Trophoblast cell (in vitro differentiated cells and primary cell): Measurements from ENCODE around the gene PANK4.

ENCODE experiments used
- DNase-seq, 2 donors: peaks; one replicate each; pipeline ENCODE4 v3.0.0-alpha.2; 2016
- H2AFZ ChIP-seq: 2 replicates; pipeline ENCODE4 v1.6.1; 2013; ENCODE audit warnings: low read length, moderate library complexity, mild to moderate bottlenecking; ENCODE audit not compliant: insufficient read depth, poor library complexity
- H2AK5ac ChIP-seq: 2 replicates; pipeline ENCODE4 v1.6.1; 2013; ENCODE audit warnings: mild to moderate bottlenecking, low read length
- H2BK120ac ChIP-seq: 2 replicates; pipeline ENCODE4 v1.6.1; 2013; ENCODE audit warnings: low read length, mild to moderate bottlenecking, moderate library complexity; ENCODE audit not compliant: insufficient read depth, poor library complexity
- H2BK12ac ChIP-seq: 2 replicates; pipeline ENCODE4 v1.6.1; 2013; ENCODE audit warnings: mild to moderate bottlenecking, low read length, moderate library complexity
- H2BK5ac ChIP-seq: 2 replicates; pipeline ENCODE4 v1.6.1; 2013; ENCODE audit warnings: low read length, low read depth, moderate library complexity, mild to moderate bottlenecking; ENCODE audit not compliant: poor library complexity
- H3K14ac ChIP-seq: 2 replicates; pipeline ENCODE4 v1.6.1; 2013; ENCODE audit warnings: mild to moderate bottlenecking, low read length
- H3K18ac ChIP-seq: 2 replicates; pipeline ENCODE4 v1.6.1; 2013; ENCODE audit warnings: mild to moderate bottlenecking, low read length
- H3K23ac ChIP-seq: 2 replicates; pipeline ENCODE4 v1.6.1; 2013; ENCODE audit warnings: low read length
- H3K27ac ChIP-seq: 2 replicates; pipeline ENCODE4 v1.5.1; 2013; ENCODE audit warnings: low read depth, mild to moderate bottlenecking, inconsistent platforms, low read length, moderate library complexity
- H3K27me3 ChIP-seq: 2 replicates; pipeline ENCODE4 v1.6.1; 2013; ENCODE audit warnings: inconsistent platforms, mild to moderate bottlenecking, low read length, moderate library complexity; ENCODE audit not compliant: insufficient read depth
- H3K36me3 ChIP-seq, 2 experiments: 1 replicate in 1 of 2; 2 replicates in 1 of 2; pipeline ENCODE4 v1.6.1; 2013; ENCODE audit warnings: low read length in 2 of 2, mild to moderate bottlenecking in 2 of 2, moderate library complexity in 1 of 2; ENCODE audit not compliant: insufficient read depth in 2 of 2, control insufficient read depth in 1 of 2
- H3K4ac ChIP-seq: 2 replicates; pipeline ENCODE4 v1.6.1; 2013; ENCODE audit warnings: low read depth, mild to moderate bottlenecking, low read length, moderate library complexity
- H3K4me1 ChIP-seq, 2 experiments: 1 replicate in 1 of 2; 2 replicates in 1 of 2; pipeline ENCODE4 v1.6.1; 2013; ENCODE audit warnings: low read length in 2 of 2, mild to moderate bottlenecking in 2 of 2, moderate library complexity in 1 of 2; ENCODE audit not compliant: insufficient read depth in 2 of 2, control insufficient read depth in 1 of 2
- H3K4me2 ChIP-seq: 2 replicates; pipeline ENCODE4 v1.6.1; 2013; ENCODE audit warnings: inconsistent platforms, mild to moderate bottlenecking, low read length, moderate library complexity
- H3K4me3 ChIP-seq: 2 replicates; pipeline ENCODE4 v1.5.1; 2013; ENCODE audit warnings: mild to moderate bottlenecking, low read depth, low read length, inconsistent platforms
- H3K79me1 ChIP-seq: one replicate; pipeline ENCODE4 v1.6.1; 2013; ENCODE audit warnings: low read length
- H3K79me2 ChIP-seq: 2 replicates; pipeline ENCODE4 v1.6.1; 2013; ENCODE audit warnings: low read length, mild to moderate bottlenecking; ENCODE audit not compliant: control insufficient read depth, insufficient read depth, poor library complexity
- H3K9ac ChIP-seq: 2 replicates; pipeline ENCODE4 v1.6.1; 2013; ENCODE audit warnings: mild to moderate bottlenecking, low read length
- H3K9me3 ChIP-seq: 2 replicates; pipeline ENCODE4 v1.6.1; 2013; ENCODE audit warnings: low read depth, mild to moderate bottlenecking, control low read depth, inconsistent platforms, low read length; ENCODE audit not compliant: insufficient read depth
- H4K12ac ChIP-seq: 2 replicates; pipeline ENCODE4 v1.6.1; 2013; ENCODE audit warnings: low read depth, mild to moderate bottlenecking, low read length, moderate library complexity
- H4K8ac ChIP-seq: 2 replicates; pipeline ENCODE4 v1.6.1; 2013; ENCODE audit warnings: low read depth, mild to moderate bottlenecking, low read length, moderate library complexity
- H4K91ac ChIP-seq: one replicate; pipeline ENCODE4 v1.6.1; 2013; ENCODE audit warnings: low read depth, mild to moderate bottlenecking, low read length, moderate library complexity
- WGBS: extraction: QIAGEN DNeasy Blood & Tissue Kit; methylation state at CpG from one replicate; pipeline ENCODE4 v1.1.7; 2013; ENCODE audit warnings: missing lambda C conversion rate; ENCODE audit not compliant: insufficient read length, insufficient coverage; ENCODE audit errors: extremely low coverage; 5-methylcytosine and 5-hydroxymethylcytosine counted together

PANK4 gene

DNA sequence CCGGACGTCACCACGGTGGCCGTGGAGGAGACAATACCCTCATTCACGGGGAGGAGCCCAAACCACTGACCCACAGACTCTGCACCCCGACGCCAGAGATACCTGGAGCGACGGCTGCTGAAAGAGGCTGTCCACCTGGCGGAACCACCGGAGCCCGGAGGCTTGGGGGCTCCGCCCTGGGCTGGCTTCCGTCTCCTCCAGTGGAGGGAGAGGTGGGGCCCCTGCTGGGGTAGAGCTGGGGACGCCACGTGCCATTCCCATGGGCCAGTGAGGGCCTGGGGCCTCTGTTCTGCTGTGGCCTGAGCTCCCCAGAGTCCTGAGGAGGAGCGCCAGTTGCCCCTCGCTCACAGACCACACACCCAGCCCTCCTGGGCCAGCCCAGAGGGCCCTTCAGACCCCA is 36.8 kb upstream of the PANK4 start:
- Histone ChIP-seq H3K18ac (no peak overlapping the region), H4K12ac (no peak overlapping the region), H3K14ac (no peak overlapping the region), H2AK5ac (no peak overlapping the region), H3K4me3 (no peak overlapping the region), H3K79me1 (no peaks in the 10 kb centered on the region), H3K27me3 (no peaks in the 10 kb centered on the region), H4K91ac (no peak overlapping the region), H3K79me2 (no peaks in the 10 kb centered on the region), H3K9ac (no peak overlapping the region), H4K8ac (no peak overlapping the region), H3K4me1 (no peaks in the 10 kb centered on the region), H3K4me2 (no peak overlapping the region), H3K27ac (no peak overlapping the region), H3K9me3 (no peaks in the 10 kb centered on the region), H3K36me3 (no peaks in the 10 kb centered on the region), H2BK12ac (no peak overlapping the region), H3K23ac (no peak overlapping the region), H2BK5ac (no peak overlapping the region), H2AFZ (no peak overlapping the region), H3K4ac (no peak overlapping the region), H2BK120ac (no peak overlapping the region)
- DNase-seq, result no peak
- no CpG with 5 or more reads among the region's 18 CpGs for WGBS

DNA sequence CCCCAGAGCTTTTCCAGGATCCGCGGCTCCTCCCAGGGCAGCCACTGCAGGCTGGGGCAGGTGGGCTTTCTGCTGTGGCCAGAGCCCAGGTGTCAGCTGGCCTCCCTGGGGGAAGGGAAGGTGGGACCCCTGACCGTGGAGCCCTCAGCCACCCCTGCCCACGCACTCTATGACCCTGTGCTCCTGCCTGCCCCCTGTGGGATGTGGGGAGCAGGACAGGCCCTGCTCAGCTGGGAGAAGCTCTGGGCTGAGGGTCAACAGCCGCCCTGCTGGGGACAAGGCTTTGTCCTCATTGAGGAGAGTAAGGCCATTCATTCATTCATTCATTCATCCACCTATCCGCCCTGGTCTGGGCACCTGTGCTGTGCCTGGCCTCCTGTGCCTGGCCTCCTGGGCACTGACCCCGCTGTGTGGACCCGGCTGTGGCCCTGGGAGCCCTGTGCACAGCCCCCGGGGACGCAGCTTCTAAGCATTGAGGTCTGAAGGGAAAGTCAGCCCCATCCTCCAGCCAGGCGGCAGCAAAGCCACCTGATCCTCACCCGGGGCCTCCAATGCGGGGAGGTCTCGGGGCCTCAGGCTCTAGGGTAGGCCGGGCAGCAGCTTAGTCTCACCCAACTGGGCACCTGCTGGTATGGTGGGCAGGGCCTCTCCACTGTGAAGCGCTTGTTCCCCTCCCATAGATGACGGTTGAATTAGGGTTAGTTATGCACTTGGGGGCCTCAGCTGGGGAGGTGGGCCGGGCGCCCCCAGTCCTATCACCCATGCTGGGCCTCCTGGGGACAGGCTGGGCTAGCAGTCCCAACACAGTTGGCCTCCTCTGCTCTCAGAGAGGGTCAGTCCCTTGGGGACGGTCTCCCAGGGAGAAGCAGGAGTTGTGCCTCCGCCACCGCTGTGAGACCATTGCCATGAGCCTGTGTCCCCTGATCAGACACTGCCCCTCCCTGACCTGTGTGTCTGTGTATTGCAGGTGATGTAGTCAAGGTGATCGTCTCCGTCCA is 35.8 kb upstream of the PANK4 start:
- Histone ChIP-seq H4K8ac (no peak overlapping the region), H3K27ac (no peak overlapping the region), H3K79me1 (no peaks in the 10 kb centered on the region), H2AK5ac (no peak overlapping the region), H3K18ac (no peak overlapping the region), H3K4ac (no peak overlapping the region), H3K4me3 (no peak overlapping the region), H3K9me3 (no peaks in the 10 kb centered on the region), H2BK120ac (no peak overlapping the region), H3K14ac (no peak overlapping the region), H2BK5ac (no peak overlapping the region), H4K12ac (no peak overlapping the region), H2BK12ac (no peak overlapping the region), H3K4me1 (no peaks in the 10 kb centered on the region), H2AFZ (no peak overlapping the region), H3K9ac (no peak overlapping the region), H3K79me2 (no peaks in the 10 kb centered on the region), H3K36me3 (no peaks in the 10 kb centered on the region), H3K4me2 (no peak overlapping the region), H3K23ac (no peak overlapping the region), H3K27me3 (no peaks in the 10 kb centered on the region), H4K91ac (no peak overlapping the region)
- no peak for DNase-seq
- no CpG with 5 or more reads among the region's 24 CpGs for WGBS

DNA sequence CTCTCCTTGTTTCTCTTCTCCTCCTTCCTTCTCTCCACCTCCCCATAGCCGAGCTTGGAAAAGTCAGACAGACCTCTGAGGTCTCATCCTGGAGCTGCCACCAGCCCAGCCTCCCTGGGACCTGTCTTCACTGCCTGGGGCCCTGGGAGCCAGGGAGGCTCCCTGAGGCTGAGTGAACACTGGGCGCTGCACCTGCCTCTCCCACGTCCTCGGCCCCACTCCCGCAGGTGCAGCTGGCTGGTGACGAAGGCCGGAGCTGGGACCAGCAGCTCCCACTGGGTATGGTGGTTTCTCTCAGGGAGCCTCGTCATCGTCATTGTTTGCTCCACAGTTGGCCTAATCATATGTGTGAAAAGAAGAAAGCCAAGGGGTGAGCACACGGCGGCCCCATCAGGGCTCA is 35.0 kb upstream of the PANK4 start:
- Histone ChIP-seq H3K36me3 (no peaks in the 10 kb centered on the region), H3K4me1 (no peaks in the 10 kb centered on the region), H3K9ac (no peak overlapping the region), H3K14ac (no peak overlapping the region), H3K79me2 (no peaks in the 10 kb centered on the region), H4K8ac (no peak overlapping the region), H3K27me3 (no peaks in the 10 kb centered on the region), H2AFZ (no peak overlapping the region), H3K79me1 (no peaks in the 10 kb centered on the region), H3K4me2 (no peak overlapping the region), H4K12ac (no peak overlapping the region), H2BK12ac (no peak overlapping the region), H3K4ac (no peak overlapping the region), H3K27ac (no peak overlapping the region), H2BK120ac (no peak overlapping the region), H4K91ac (no peak overlapping the region), H3K18ac (no peak overlapping the region), H3K23ac (no peak overlapping the region), H3K9me3 (no peaks in the 10 kb centered on the region), H2BK5ac (no peak overlapping the region), H2AK5ac (no peak overlapping the region), H3K4me3 (no peak overlapping the region)
- no CpG with 5 or more reads among the region's 11 CpGs for WGBS
- DNase-seq, result no peak

DNA sequence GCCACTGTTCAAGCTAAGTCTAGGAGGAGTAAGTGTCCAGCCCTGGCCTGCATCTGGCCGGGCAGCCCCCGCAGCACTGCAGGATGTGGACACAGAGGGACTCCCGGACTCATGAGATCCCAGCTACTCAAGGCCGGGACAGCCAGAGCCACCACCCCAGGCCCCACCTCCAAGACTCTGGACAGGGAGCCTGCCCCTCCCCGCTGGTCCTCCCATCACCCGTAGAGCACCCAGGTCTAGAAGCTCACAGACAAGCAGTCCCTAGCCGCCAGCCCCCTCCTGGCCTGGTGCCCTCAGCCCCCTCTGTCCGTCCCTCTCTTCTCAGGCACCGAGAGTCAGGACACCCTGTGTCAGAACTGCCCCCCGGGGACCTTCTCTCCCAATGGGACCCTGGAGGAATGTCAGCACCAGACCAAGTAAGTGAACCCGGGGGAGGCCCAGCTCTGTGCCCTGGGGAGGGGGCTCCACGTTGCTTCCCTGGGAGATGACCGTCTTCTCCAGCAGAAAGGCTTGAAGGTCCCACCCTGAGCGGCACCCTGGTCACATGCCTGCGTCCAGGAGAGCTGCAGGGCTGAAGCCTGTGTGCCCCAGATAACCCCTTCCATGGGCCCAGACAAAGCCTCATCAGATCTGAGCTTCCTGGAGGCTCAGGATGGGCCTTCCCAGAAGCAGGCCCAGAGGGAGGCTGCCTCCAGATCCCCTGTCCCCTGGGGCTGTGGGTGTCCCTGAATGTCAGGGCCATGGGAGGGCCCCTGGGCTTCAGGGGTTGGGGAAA is 34.1 kb upstream of the PANK4 start:
- Histone ChIP-seq H2AK5ac (no peak overlapping the region), H3K9ac (no peak overlapping the region), H2BK5ac (no peak overlapping the region), H3K79me1 (no peaks in the 10 kb centered on the region), H2BK120ac (no peak overlapping the region), H3K18ac (no peak overlapping the region), H3K4me2 (no peak overlapping the region), H3K36me3 (no peaks in the 10 kb centered on the region), H3K9me3 (no peaks in the 10 kb centered on the region), H3K4me3 (no peak overlapping the region), H3K14ac (no peak overlapping the region), H3K27me3 (no peaks in the 10 kb centered on the region), H3K4me1 (no peaks in the 10 kb centered on the region), H3K23ac (no peak overlapping the region), H2AFZ (no peak overlapping the region), H2BK12ac (no peak overlapping the region), H3K79me2 (no peaks in the 10 kb centered on the region), H3K4ac (no peak overlapping the region), H4K91ac (no peak overlapping the region), H3K27ac (no peak overlapping the region), H4K8ac (no peak overlapping the region), H4K12ac (no peak overlapping the region)
- DNase-seq, result no peak
- WGBS, result no CpG with 5 or more reads among the region's 15 CpGs
